GM18526 (cell line): Measurements from ENCODE around the gene PLEKHH1.

Experiments used
- POLR2A ChIP-seq: IDR thresholded peaks from 3 replicates; pipeline ENCODE4 v1.6.1; 2011; ENCODE audit not compliant: insufficient read length; ENCODE audit errors: extremely low read depth

The PLEKHH1 gene

GRCh38 chr14:67541448-67542387 is 8.6 kb downstream of the PLEKHH1 start:
- no peak for TF ChIP-seq POLR2A

- TF ChIP-seq POLR2A, result no peak
These were observed 11.5 kb downstream of the PLEKHH1 start for GRCh38 chr14:67544590-67544989.

DNA sequence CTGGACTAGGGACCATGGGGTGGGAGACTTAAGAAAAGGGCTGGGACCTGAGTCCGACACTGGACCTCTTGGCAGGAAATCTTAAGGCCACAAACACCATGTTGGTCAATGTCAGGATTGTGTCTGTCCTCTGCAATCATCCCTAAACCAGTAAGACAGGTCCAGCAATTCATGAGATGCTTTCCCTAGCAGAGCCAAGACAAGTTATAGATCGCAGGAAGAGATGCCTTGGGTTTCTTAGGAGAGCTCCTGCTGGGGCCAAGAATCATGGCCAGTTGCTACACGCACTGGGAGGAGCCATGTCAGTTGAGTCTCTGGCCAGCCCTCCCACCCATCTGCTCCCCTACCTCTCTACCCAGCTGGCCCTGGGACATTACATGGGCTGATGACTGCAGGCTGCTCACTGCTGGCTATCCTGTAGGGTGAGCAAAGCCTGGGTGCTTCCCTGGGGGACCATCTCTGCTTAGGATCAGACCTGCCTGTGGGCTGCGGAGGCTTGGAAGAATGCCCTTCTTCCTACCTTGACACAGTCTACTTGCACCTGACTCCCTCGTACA is 14.2 kb downstream of the PLEKHH1 start:
- no peak for TF ChIP-seq POLR2A

DNA sequence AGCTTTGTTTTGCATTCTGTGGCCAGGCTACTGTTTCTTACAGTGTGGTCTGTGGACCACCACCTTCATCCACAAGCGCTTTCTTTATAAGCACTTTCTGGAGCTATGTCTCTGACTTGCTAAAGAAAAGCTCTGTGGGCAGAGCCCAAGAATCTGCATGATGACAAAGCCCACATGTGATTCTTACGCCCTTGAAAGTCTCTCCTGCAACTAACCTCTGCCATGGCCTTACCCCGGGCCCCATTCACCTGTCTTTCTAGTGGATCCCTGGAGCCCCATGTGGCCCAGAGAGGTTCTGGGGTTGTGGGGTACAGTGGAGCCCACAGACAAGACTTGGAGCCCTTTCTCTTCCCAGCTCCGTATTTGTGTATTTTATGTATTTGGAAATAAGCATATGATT is 16.6 kb downstream of the PLEKHH1 start:
- TF ChIP-seq POLR2A, result no peak

DNA sequence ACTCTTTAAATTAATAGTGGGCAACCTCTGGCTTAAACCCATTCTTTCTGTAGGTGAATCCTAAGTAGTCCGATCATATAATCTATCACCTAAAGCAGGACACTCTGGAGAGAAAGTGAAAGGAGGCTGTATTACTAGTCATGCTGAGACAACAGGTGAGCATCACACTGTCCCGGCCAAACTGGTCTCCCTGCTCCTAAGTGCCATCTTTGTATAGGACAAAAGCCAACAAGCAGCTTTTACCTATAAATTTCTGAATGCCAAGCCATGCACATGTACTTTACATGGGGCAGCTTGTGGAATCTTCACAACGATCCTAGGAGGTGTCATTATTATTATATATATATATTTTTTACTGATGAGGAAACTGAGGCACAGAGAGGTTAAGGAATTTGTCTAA is 18.0 kb downstream of the PLEKHH1 start:
- no peak for TF ChIP-seq POLR2A

DNA sequence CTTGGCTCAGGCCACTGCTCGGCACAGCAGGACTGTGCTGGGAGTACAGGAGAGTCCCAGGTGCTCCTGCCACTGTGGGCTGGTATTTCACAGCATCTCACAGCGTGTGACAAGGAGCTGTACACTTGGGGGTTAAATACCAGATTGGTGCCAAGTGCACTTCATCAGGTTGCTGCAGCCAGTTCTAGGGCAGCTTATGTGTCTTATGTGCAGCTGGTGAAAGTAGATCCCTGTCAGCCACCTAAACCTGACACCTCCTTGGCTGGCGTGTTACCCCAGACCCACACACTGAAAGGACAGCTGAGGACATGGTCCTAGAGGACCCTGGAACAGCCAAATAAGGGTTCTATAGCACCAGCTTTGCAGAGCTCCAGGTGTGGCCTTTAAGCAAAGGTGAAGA is 18.9 kb downstream of the PLEKHH1 start:
- no peak for TF ChIP-seq POLR2A

DNA sequence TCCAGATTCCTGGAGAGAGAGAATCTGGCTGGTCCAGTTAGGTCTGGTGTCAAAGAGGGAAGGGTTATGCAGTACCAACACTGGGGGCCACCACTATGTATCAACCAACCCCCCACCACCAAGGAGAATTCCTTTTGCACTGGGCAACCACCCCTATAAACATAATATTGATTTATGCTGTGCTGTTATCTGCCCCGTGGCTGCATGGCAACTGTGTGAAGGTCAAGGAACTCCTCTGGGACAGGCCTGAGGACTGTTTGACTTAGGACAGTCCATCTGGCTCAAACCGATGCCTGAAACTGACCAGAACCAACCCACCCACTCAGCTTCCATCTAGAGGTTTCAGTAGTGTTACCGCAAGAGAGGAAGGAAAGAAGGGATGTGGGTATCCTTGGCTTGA is 20.5 kb downstream of the PLEKHH1 start:
- no peak for TF ChIP-seq POLR2A

GRCh38 chr14:67554341-67554740 is 21.3 kb downstream of the PLEKHH1 start:
- no peak for TF ChIP-seq POLR2A

DNA sequence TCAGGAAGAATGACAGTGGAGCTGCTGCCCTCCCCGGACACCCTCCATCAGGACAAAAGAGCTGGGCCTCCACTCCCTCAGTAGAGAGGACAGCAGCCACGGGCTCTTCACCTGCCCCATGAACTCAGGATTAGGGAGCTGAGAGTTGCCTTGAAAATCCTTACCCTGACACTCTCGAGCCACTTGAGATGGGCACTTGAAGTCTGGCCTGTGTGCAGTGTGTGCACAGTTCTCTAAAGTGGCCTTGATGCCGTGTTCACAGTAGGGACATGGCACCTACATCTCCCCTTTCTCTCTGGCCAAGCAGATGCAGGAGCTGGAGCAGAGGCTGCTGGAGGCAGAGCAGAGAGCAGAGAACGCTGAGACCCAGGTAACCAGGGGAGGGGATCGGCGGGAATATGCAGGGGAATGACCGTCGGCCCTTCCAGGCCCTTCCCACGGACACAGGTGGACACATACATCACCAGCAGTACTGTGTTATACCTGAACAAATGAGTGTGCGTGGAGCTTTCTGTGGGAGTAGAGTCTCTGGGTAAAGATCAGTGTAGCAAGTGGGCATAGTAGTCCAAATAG is 22.5 kb downstream of the PLEKHH1 start:
- no peak for TF ChIP-seq POLR2A

- TF ChIP-seq POLR2A, result no peak
These were observed 23.6 kb downstream of the PLEKHH1 start for GRCh38 chr14:67556671-67557070.

DNA sequence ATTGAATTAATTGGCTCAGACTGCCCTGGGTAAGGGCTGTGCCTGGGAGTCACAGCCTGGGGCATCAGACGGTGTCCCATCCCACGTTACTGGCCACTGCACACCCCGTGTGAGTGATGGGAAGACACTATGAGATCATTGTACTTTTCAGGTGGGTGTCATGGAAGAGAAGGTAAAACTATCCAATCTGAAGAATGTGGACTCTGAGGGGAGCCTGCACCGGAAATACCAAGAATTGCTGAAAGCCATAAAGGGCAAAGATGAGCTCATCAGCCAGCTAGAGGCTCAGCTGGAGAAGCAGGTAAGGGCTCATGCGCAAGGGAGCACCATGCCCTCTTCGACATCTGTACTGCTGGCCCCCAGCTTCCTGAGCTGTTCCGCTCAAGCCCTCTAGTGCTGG is 24.0 kb downstream of the PLEKHH1 start:
- no peak for TF ChIP-seq POLR2A

GRCh38 chr14:67557656-67558055 is 24.6 kb downstream of the PLEKHH1 start:
- TF ChIP-seq POLR2A, result no peak

GRCh38 chr14:67559639-67560038 is 26.5 kb downstream of the PLEKHH1 start:
- TF ChIP-seq POLR2A, result no peak

GRCh38 chr14:67562025-67562775 is 29.1 kb downstream of the PLEKHH1 start:
- TF ChIP-seq POLR2A, result no peak

DNA sequence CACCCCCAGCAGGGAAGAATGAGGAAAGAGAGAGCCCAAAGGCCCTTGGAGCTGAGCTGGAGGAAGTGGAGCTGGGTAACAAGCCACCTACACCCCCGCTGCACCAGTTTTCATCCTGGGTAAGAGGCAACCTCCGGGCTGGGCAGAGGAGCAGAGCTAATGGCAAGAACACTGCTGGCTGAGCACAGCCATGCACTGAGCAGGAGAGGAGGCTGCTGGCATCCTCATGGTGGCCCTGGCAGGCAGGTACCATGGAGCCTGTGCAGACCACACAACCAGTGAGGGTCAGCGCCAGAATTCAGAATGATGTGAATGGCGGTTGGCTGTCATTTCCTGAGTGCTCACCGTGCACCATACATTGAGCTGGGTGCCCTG is 29.7 kb downstream of the PLEKHH1 start:
- TF ChIP-seq POLR2A, result no peak

DNA sequence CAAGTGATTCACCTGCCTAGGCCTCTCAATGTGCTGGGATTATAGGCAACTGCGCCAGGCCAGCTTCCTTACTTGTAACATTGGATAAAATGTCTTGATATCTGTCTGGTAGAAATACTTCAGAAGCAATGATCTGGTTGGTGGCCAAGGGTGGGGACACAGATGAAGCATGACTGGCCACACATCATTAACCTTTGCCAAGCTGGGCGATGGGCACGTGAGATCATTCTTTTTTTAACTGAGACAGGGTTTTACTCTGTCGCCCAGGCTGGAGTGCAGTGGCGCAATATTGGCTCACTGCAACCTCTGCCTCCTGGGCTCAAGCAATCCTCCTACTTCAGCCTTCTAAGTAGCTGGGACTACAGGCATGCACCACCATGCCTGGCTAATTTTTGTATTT is 31.1 kb downstream of the PLEKHH1 start:
- no peak for TF ChIP-seq POLR2A
